ENCODE results near the gene KIF16B.
"Not testable (repeated sequence)": the region's sequence is repeated elsewhere in the genome, so short reads cannot be mapped to it uniquely, and the experiment has no call there.

Gene KIF16B

GRCh38 chr20:16290358-16290757, 282.9 kb downstream of the KIF16B start:
- DNase-seq (ENCODE audit: low read depth) = no peak

GRCh38 chr20:16287776-16288175, 285.5 kb downstream of the KIF16B start:
- DNase-seq (ENCODE audit: low read depth) = no peak

- DNase-seq (ENCODE audit: low read depth) = no peak
Observed at GRCh38 chr20:16286601-16287000, 286.6 kb downstream of the KIF16B start.

GRCh38 chr20:16284385-16285100, 288.7 kb downstream of the KIF16B start:
- no peak for DNase-seq (ENCODE audit: low read depth)

GRCh38 chr20:16283978-16284377, 289.3 kb downstream of the KIF16B start:
- DNase-seq (ENCODE audit: low read depth) = no peak

- DNase-seq (ENCODE audit: low read depth) = no peak
Observed at GRCh38 chr20:16283307-16283706, 289.9 kb downstream of the KIF16B start.

GRCh38 chr20:16280219-16280618, 293.0 kb downstream of the KIF16B start:
- no peak for DNase-seq (ENCODE audit: low read depth)

GRCh38 chr20:16279320-16279719, 293.9 kb downstream of the KIF16B start:
- DNase-seq (ENCODE audit: low read depth) = no peak

- DNase-seq (ENCODE audit: low read depth) = no peak
Observed at GRCh38 chr20:16273812-16274555, 299.3 kb downstream of the KIF16B start.

GRCh38 chr20:16272780-16273360, 300.4 kb downstream of the KIF16B start:
- no peak for DNase-seq (ENCODE audit: low read depth)

GRCh38 chr20:16271450-16271849, 301.8 kb downstream of the KIF16B start:
- no peak for DNase-seq (ENCODE audit: low read depth)

GRCh38 chr20:16270989-16271388, 302.3 kb downstream of the KIF16B start:
- DNase-seq (ENCODE audit: low read depth) = no peak

- DNase-seq (ENCODE audit: low read depth) = no peak
Observed at GRCh38 chr20:16270314-16270931, 302.8 kb downstream of the KIF16B start.

- no peak for DNase-seq (ENCODE audit: low read depth)
Observed at GRCh38 chr20:16267526-16267925, 305.7 kb downstream of the KIF16B start.

- DNase-seq (ENCODE audit: low read depth) = no peak
Observed at GRCh38 chr20:16265334-16265733, 307.9 kb downstream of the KIF16B start.

- no peak for DNase-seq (ENCODE audit: low read depth)
Observed at GRCh38 chr20:16263582-16263981, 309.7 kb downstream of the KIF16B start.

- peak; percentile 1 for DNase-seq (ENCODE audit: low read depth)
Observed at GRCh38 chr20:16262594-16262993, 310.7 kb downstream of the KIF16B start.

- DNase-seq (ENCODE audit: low read depth) = no peak
Observed at GRCh38 chr20:16261733-16262273, 311.4 kb downstream of the KIF16B start.

- peak; percentile 29 for DNase-seq (ENCODE audit: low read depth)
Observed at GRCh38 chr20:16260911-16261310, 312.3 kb downstream of the KIF16B start.

GRCh38 chr20:16260133-16260532, 313.1 kb downstream of the KIF16B start:
- DNase-seq (ENCODE audit: low read depth) = not testable (repeated sequence)

GRCh38 chr20:16258766-16259165, 314.5 kb downstream of the KIF16B start:
- no peak for DNase-seq (ENCODE audit: low read depth)

- DNase-seq (ENCODE audit: low read depth) = no peak
Observed at GRCh38 chr20:16257813-16258430, 315.3 kb downstream of the KIF16B start.
